Natural killer cell (primary cell): ENCODE measurements around the gene TYK2. TPM values are rescaled to one million over a fixed set of nuclear protein-coding genes. Genes with fewer than 3 reads are reported as not detected.
A peak's percentile ranks its signal among the peaks of the same experiment; 100 is the strongest.

ENCODE experiments used
- ATAC-seq, 3 donors: fragments of 150-1000 bp in 2 of 3; fragments of 200-7000 bp in 1 of 3; cut with Tn5 transposase; 1 replicate in 1 of 3; 2 replicates in 2 of 3; pipeline ENCODE4 v1.10.0; 2021; ENCODE audit warnings: mild to moderate bottlenecking in 2 of 3, moderate library complexity in 2 of 3
- DNase-seq, 2 donors: peaks; one replicate each; pipeline versions ENCODE4 v3.0.0 to v3.0.0-alpha.2; 2013 to 2021; ENCODE audit warnings: mixed read lengths in 1 of 2
- H3K27ac ChIP-seq: one replicate; pipeline ENCODE4 v1.5.1; 2013; ENCODE audit warnings: mild to moderate bottlenecking, low read length
- H3K27me3 ChIP-seq: one replicate; pipeline ENCODE4 v1.6.1; 2013; ENCODE audit warnings: low read length; ENCODE audit not compliant: control insufficient read depth, insufficient read depth
- H3K36me3 ChIP-seq: one replicate; pipeline ENCODE4 v1.6.1; 2013; ENCODE audit warnings: low read length; ENCODE audit not compliant: control insufficient read depth, insufficient read depth
- H3K4me1 ChIP-seq: one replicate; pipeline ENCODE4 v1.6.1; 2013; ENCODE audit warnings: low read length; ENCODE audit not compliant: control insufficient read depth, insufficient read depth
- H3K4me3 ChIP-seq: one replicate; pipeline ENCODE4 v1.5.1; 2013; ENCODE audit warnings: low read length
- H3K9me3 ChIP-seq: one replicate; pipeline ENCODE4 v1.6.1; 2013; ENCODE audit warnings: low read length; ENCODE audit not compliant: control insufficient read depth, insufficient read depth
- H3K27ac Mint-ChIP-seq, 2 donors: one replicate each; pipeline ENCODE4 v1.8.0; 2022; ENCODE audit warnings: mild to moderate bottlenecking in 2 of 2, mixed read lengths in 2 of 2, moderate library complexity in 1 of 2
- H3K27me3 Mint-ChIP-seq, 2 donors: one replicate each; pipeline ENCODE4 v1.8.0; 2022; ENCODE audit warnings: low read depth in 2 of 2, mixed read lengths in 2 of 2
- H3K36me3 Mint-ChIP-seq: one replicate; pipeline ENCODE4 v1.8.0; 2022; ENCODE audit warnings: mixed read lengths
- H3K4me1 Mint-ChIP-seq, 2 donors: one replicate each; pipeline ENCODE4 v1.8.0; 2022; ENCODE audit warnings: mixed read lengths in 2 of 2
- H3K4me3 Mint-ChIP-seq: one replicate; pipeline ENCODE4 v1.8.0; 2022; ENCODE audit warnings: mild to moderate bottlenecking, moderate library complexity, mixed read lengths
- H3K9me3 Mint-ChIP-seq, 2 donors: one replicate each; pipeline ENCODE4 v1.8.0; 2022; ENCODE audit warnings: mixed read lengths in 2 of 2
- CTCF ChIP-seq: fragments of 200-600 bp; IDR thresholded peaks from one replicate; pipeline ENCODE4 v1.8.0; 2022; ENCODE audit warnings: antibody characterized with exemption
- WGBS: methylation state at CpG from one replicate; pipeline ENCODE4 v1.1.7; 2013; ENCODE audit warnings: missing lambda C conversion rate; ENCODE audit not compliant: insufficient coverage; 5-methylcytosine and 5-hydroxymethylcytosine counted together
- intact Hi-C: fragments of 100-400 bp; cut with micrococcal nuclease; formaldehyde crosslinking; loops from one replicate; pipeline ENCODE4 v1.14.2; 2022
- total RNA-seq, 4 donors: library from RNA; stranded (reverse); fragments of 120-200 nt in 1 of 4; gene quantifications; one replicate each; pipeline versions ENCODE4 v1.2.3 to v1.2.4, GENCODE V29; 2013 to 2022

The TYK2 gene
- total RNA-seq, 3 donors from 2014 or later (not counting 1 experiment from before 2014, with no cell fraction given) = 401 to 469 (median 454) TPM

GRCh38 chr19:10344780-10345179 lies 35.6 kb downstream of the TYK2 start:
- Histone ChIP-seq H3K9me3 (no peaks in the 10 kb centered on the region), H3K4me1 (peaks cover 12% of the 10 kb centered on the region), H3K27ac (no peak overlapping the region), H3K36me3 (no peaks in the 10 kb centered on the region), H3K4me3 (no peak overlapping the region), H3K27me3 (no peaks in the 10 kb centered on the region)
- no peak overlapping the region for H3K27ac Mint-ChIP-seq
- H3K4me1 Mint-ChIP-seq = peaks cover 0 to 7% of the 10 kb centered on the region in 2 donors
- intact Hi-C loops = no loop called here
- DNase-seq (no peak), ATAC-seq (no peak)
- H3K9me3 Mint-ChIP-seq = no peaks in the 10 kb centered on the region
- H3K27me3 Mint-ChIP-seq = no peaks in the 10 kb centered on the region
- no peak overlapping the region for H3K4me3 Mint-ChIP-seq
- WGBS = 97% methylated on average over 7 of the region's 10 CpGs
- no peaks in the 10 kb centered on the region for H3K36me3 Mint-ChIP-seq
- TF ChIP-seq CTCF = no peak

GRCh38 chr19:10343495-10343894 lies 36.9 kb downstream of the TYK2 start:
- intact Hi-C loops = no loop called here
- Mint-ChIP-seq H3K36me3 (no peaks in the 10 kb centered on the region), H3K4me1 (peaks cover 11 to 20% of the 10 kb centered on the region in 2 donors), H3K9me3 (no peaks in the 10 kb centered on the region), H3K4me3 (no peak overlapping the region), H3K27ac (no peak overlapping the region), H3K27me3 (no peaks in the 10 kb centered on the region)
- 75% methylated on average over 1 of the region's 2 CpGs for WGBS
- Histone ChIP-seq H3K4me1 (peaks cover 24% of the 10 kb centered on the region), H3K36me3 (no peaks in the 10 kb centered on the region), H3K27me3 (no peaks in the 10 kb centered on the region), H3K9me3 (no peaks in the 10 kb centered on the region), H3K4me3 (no peak overlapping the region), H3K27ac (no peak overlapping the region)
- DNase-seq (no peak), ATAC-seq (no peak)
- no peak for TF ChIP-seq CTCF

- H3K36me3 ChIP-seq = peaks cover 8% of the 10 kb centered on the region
- peak overlapping the region; percentile 82 to 92 for H3K27ac Mint-ChIP-seq
- peak overlapping the region; percentile 95 for H3K4me3 Mint-ChIP-seq
- ATAC-seq (no peak), DNase-seq (peak in 1 of 2 donors; percentile 39)
- H3K27ac ChIP-seq = peak overlapping the region; percentile 80
- peaks cover 34% of the 10 kb centered on the region for H3K4me1 ChIP-seq
- no peaks in the 10 kb centered on the region for H3K27me3 Mint-ChIP-seq
- H3K9me3 ChIP-seq = no peaks in the 10 kb centered on the region
- H3K4me1 Mint-ChIP-seq = peaks cover 15 to 24% of the 10 kb centered on the region in 2 donors
- H3K4me3 ChIP-seq = peak overlapping the region; percentile 87
- H3K27me3 ChIP-seq = no peaks in the 10 kb centered on the region
- WGBS = 76% methylated on average over 5 of the region's 5 CpGs
- intact Hi-C loops = loop anchor here (2.0 kb wide), 1 partner anchor 71 kb away; no protein-coding TSS in a partner anchor
- H3K36me3 Mint-ChIP-seq = no peaks in the 10 kb centered on the region
- TF ChIP-seq CTCF = no peak
- H3K9me3 Mint-ChIP-seq = no peaks in the 10 kb centered on the region
Observed at GRCh38 chr19:10339977-10340376, 40.4 kb downstream of the TYK2 start.

DNA sequence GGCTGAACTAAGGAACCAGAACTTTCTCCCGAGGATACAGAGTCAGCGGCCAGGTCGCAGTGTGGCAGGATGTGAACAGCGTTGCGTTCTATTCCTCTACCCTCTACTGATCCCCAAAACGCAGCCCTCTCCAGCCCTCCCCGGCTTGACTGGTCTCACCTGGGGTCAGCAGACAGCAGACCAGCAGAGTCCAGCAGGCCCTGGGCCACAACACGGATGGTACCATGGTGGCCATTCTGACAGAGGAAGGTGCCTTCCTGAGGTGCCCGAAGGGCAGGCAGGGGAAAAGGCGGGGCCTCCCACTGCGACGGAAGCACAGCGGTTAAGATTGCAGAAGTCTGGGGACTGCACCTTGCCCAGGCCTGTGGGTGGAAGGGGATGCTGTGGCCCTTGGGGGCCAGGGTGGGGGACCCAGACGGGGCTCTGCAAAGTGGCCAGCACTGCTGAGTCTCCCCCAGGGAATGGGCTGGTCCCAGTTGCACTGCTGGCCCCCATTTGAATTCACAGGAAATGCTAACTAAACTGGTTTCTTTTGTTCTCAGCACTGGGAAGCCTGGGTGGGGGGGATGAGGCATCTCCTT lies 40.9 kb downstream of the TYK2 start, which contains the start of gene ICAM3:
Gene ICAM3 (minus strand): TSS at position 245 of the 581 bp plus-strand sequence. CDS start 10 bp downstream, at position 235.
- peak; percentile 49 to 72 for DNase-seq
- Mint-ChIP-seq H3K9me3 (no peaks in the 10 kb centered on the region), H3K36me3 (no peaks in the 10 kb centered on the region), H3K4me3 (peak within 1 kb of the TSS; percentile 95), H3K27ac (peak within 1 kb of the TSS; percentile 82 to 92), H3K4me1 (peaks cover 15 to 24% of the 10 kb centered on the region in 2 donors), H3K27me3 (no peaks in the 10 kb centered on the region)
- Histone ChIP-seq H3K9me3 (no peaks in the 10 kb centered on the region), H3K4me3 (peak within 1 kb of the TSS; percentile 87), H3K27me3 (no peaks in the 10 kb centered on the region), H3K36me3 (peaks cover 9% of the 10 kb centered on the region), H3K4me1 (peaks cover 34% of the 10 kb centered on the region), H3K27ac (peak within 1 kb of the TSS; percentile 80)
- WGBS = 0% methylated on average over 14 of the region's 14 CpGs
- intact Hi-C loops = loop anchor here (2.0 kb wide), 1 partner anchor 71 kb away; no protein-coding TSS in a partner anchor
- peak; percentile 90 to 96 (median 94) for ATAC-seq
- no peak for TF ChIP-seq CTCF
